Liver (tissue), 9 donors: ENCODE measurements around the gene PLSCR3. TPM values are rescaled to one million over a fixed set of nuclear protein-coding genes. Genes with fewer than 3 reads are reported as not detected.

Experiments
- DNase-seq: peaks from one replicate; pipeline ENCODE4 v3.0.0-alpha.2; 2017; ENCODE audit warnings: low spot score
- H3K27ac ChIP-seq, 2 donors: one replicate each; pipeline ENCODE4 v1.7.0; 2013; ENCODE audit warnings: inconsistent platforms in 2 of 2, low read length in 2 of 2, control low read depth in 1 of 2, low read depth in 1 of 2, mild to moderate bottlenecking in 1 of 2
- H3K27me3 ChIP-seq, 4 donors: one replicate each; pipeline versions ENCODE4 v1.6.1 to v1.7.0; 2013; ENCODE audit warnings: low read length in 3 of 4, inconsistent platforms in 1 of 4, mild to moderate bottlenecking in 1 of 4, moderate library complexity in 1 of 4; ENCODE audit not compliant: control insufficient read depth in 4 of 4, insufficient read depth in 4 of 4
- H3K36me3 ChIP-seq, 4 donors: one replicate each; pipeline versions ENCODE4 v1.6.1 to v1.7.0; 2013; ENCODE audit warnings: low read length in 3 of 4, mild to moderate bottlenecking in 3 of 4, low read depth in 1 of 4, moderate library complexity in 1 of 4; ENCODE audit not compliant: control insufficient read depth in 4 of 4, insufficient read depth in 3 of 4
- H3K4me1 ChIP-seq, 4 donors: one replicate each; pipeline versions ENCODE4 v1.6.1 to v1.7.0; 2013; ENCODE audit warnings: low read length in 3 of 4, mild to moderate bottlenecking in 3 of 4, moderate library complexity in 1 of 4; ENCODE audit not compliant: control insufficient read depth in 4 of 4, insufficient read depth in 4 of 4
- H3K4me3 ChIP-seq, 3 donors: one replicate each; pipeline versions ENCODE4 v1.6.1 to v1.7.0; 2013; ENCODE audit warnings: low read length in 3 of 3, control low read depth in 1 of 3, low read depth in 1 of 3, mild to moderate bottlenecking in 1 of 3
- H3K9ac ChIP-seq, 2 donors: one replicate each; pipeline ENCODE4 v1.7.0; 2013; ENCODE audit warnings: low read length in 2 of 2, mild to moderate bottlenecking in 2 of 2, moderate library complexity in 2 of 2, control low read depth in 1 of 2, low read depth in 1 of 2
- H3K9me3 ChIP-seq, 4 donors: one replicate each; pipeline versions ENCODE4 v1.6.1 to v1.7.0; 2013; ENCODE audit warnings: low read length in 3 of 4; ENCODE audit not compliant: control insufficient read depth in 4 of 4
- ATF3 ChIP-seq: IDR thresholded peaks from 2 replicates; pipeline ENCODE4 v1.6.1; 2016; ENCODE audit warnings: antibody characterized with exemption
- GABPA ChIP-seq, 2 donors: IDR thresholded peaks in 1 of 2; conservative IDR thresholded peaks in 1 of 2; 2 replicates each; pipeline ENCODE4 v1.6.1; 2016; ENCODE audit warnings: antibody characterized with exemption in 2 of 2, mild to moderate bottlenecking in 1 of 2, moderate library complexity in 1 of 2
- HNF4G ChIP-seq: IDR thresholded peaks from 2 replicates; pipeline ENCODE4 v1.6.1; 2016; ENCODE audit warnings: antibody characterized with exemption
- NR2F2 ChIP-seq: IDR thresholded peaks from 2 replicates; pipeline ENCODE4 v1.6.1; 2016; ENCODE audit warnings: antibody characterized with exemption
- REST ChIP-seq: IDR thresholded peaks from 2 replicates; pipeline ENCODE4 v1.6.1; 2016; ENCODE audit warnings: antibody characterized with exemption, mild to moderate bottlenecking
- RXRA ChIP-seq, 2 donors: IDR thresholded peaks; 2 replicates each; pipeline ENCODE4 v1.6.1; 2017 to 2018; ENCODE audit warnings: antibody characterized with exemption in 2 of 2, mild to moderate bottlenecking in 1 of 2
- TAF1 ChIP-seq: conservative IDR thresholded peaks from 2 replicates; pipeline ENCODE4 v1.6.1; 2016; ENCODE audit warnings: antibody characterized with exemption, mild to moderate bottlenecking
- YY1 ChIP-seq: IDR thresholded peaks from 2 replicates; pipeline ENCODE4 v1.6.1; 2016; ENCODE audit warnings: antibody characterized with exemption, mild to moderate bottlenecking
- ZBTB33 ChIP-seq: IDR thresholded peaks from 2 replicates; pipeline ENCODE4 v1.6.1; 2016; ENCODE audit warnings: antibody characterized with exemption
- WGBS: extraction: QIAGEN DNeasy Blood & Tissue Kit; methylation state at CpG from one replicate; pipeline ENCODE4 v1.1.7; 2013; 5-methylcytosine and 5-hydroxymethylcytosine counted together
- polyA plus RNA-seq, 2 donors: library from polyadenylated mRNA; stranded (reverse) in 1 of 2; unstranded in 1 of 2; fragments of 200-250 nt in 1 of 2; fragments of >200 nt in 1 of 2; fragmentation: Nextera tagmentation in 1 of 2; extraction: Ambion mirVana in 1 of 2; gene quantifications; one replicate each; pipeline versions ENCODE4 v1.2.1 to v1.2.3, GENCODE V29; 2013 to 2015
- total RNA-seq, 2 donors: library from RNA; depleted of rRNA; stranded (reverse); fragments of >200 nt; gene quantifications; one replicate each; pipeline ENCODE4 v1.2.3, GENCODE V29; 2014
- donor health status: healthy.
- donor health status: healthy.
- donor health status: healthy.
- donor health status: healthy.
- donor health status: healthy.

PLSCR3 gene
- 1 to 10 TPM; 2.8 to 4.2 TPM for total RNA-seq
- polyA plus RNA-seq: 10 to 100 TPM in 1 of 2 donors, 1 to 10 TPM in 1; 4.0 to 10.9 TPM

- under 1% methylated on average over 71 of the region's 71 CpGs for WGBS
- H3K36me3 ChIP-seq: peaks cover 0 to 6% (median 0%) of the 10 kb centered on the region in 4 donors
- H3K4me3 ChIP-seq: peak within 1 kb of the TSS; percentile 69 to 85 (median 73)
- H3K9ac ChIP-seq: peak within 1 kb of the TSS; percentile 79 to 88
- H3K27ac ChIP-seq: peak within 1 kb of the TSS; percentile 74 to 94
- no peaks in the 10 kb centered on the region for H3K9me3 ChIP-seq
- TF ChIP-seq RXRA (IDR thresholded peaks at IDR 0.05) (no peak), REST (peak; percentile 17), YY1 (peak; percentile 39), GABPA (IDR thresholded peaks at IDR 0.05 in 1 of 2, conservative IDR thresholded peaks at IDR 0.05 in 1 of 2) (peak in 1 of 2 donors; percentile 40)
- peaks cover 0 to 15% (median 8%) of the 10 kb centered on the region in 4 donors for H3K4me1 ChIP-seq
- peak; percentile 88 for DNase-seq
- H3K27me3 ChIP-seq: no peaks in the 10 kb centered on the region
These were observed at the start of gene PLSCR3 for GRCh38 chr17:7394452-7395191. TSS of gene PLSCR3 (minus strand) at chr17:7394525. CDS start at chr17:7394110, 415 bp downstream.

- H3K9ac ChIP-seq: no peak overlapping the region
- H3K27ac ChIP-seq: no peak overlapping the region
- no peak for DNase-seq
- WGBS: 87% methylated on average over 7 of the region's 7 CpGs
- H3K4me1 ChIP-seq: peaks cover 20 to 32% (median 27%) of the 10 kb centered on the region in 4 donors
- H3K27me3 ChIP-seq: peaks cover 0 to 3% (median 0%) of the 10 kb centered on the region in 4 donors
- H3K36me3 ChIP-seq: no peaks in the 10 kb centered on the region
- H3K9me3 ChIP-seq: no peaks in the 10 kb centered on the region
- no peak overlapping the region for H3K4me3 ChIP-seq
- TF ChIP-seq HNF4G (no peak), ATF3 (no peak), ZBTB33 (no peak), TAF1 (no peak), NR2F2 (no peak), REST (no peak), RXRA (IDR thresholded peaks at IDR 0.05) (no peak), GABPA (IDR thresholded peaks at IDR 0.05 in 1 of 2, conservative IDR thresholded peaks at IDR 0.05 in 1 of 2) (no peak)
These were observed 49.5 kb upstream of the PLSCR3 start for GRCh38 chr17:7443499-7444485.
